Adipose tissue (tissue), 3 donors: ENCODE results near the gene PRIM2. TPM values are rescaled to one million over a fixed set of nuclear protein-coding genes. Genes with fewer than 3 reads are reported as not detected.
"Not testable (repeated sequence)": the region's sequence is repeated elsewhere in the genome, so short reads cannot be mapped to it uniquely, and the experiment has no call there.

Source experiments
- H3K27ac ChIP-seq: one replicate; pipeline ENCODE4 v1.5.1; 2013; ENCODE audit warnings: low read depth, low read length
- WGBS, 3 donors: extraction: QIAGEN DNeasy Blood & Tissue Kit; methylation state at CpG; one replicate each; pipeline ENCODE4 v1.1.7; 2013; 5-methylcytosine and 5-hydroxymethylcytosine counted together
- polyA plus RNA-seq, 3 donors: library from polyadenylated mRNA; stranded (reverse); fragments of 200-250 nt; gene quantifications; one replicate each; pipeline ENCODE4 v1.2.3, GENCODE V29; 2013
- donor health status: healthy with polysubstance abuse.
- donor health status: Bipolar disorder and iron deficiency.
- donor health status: healthy.

Gene PRIM2
- polyA plus RNA-seq, 3 donors: 2.4 to 4.0 (median 2.9) TPM

DNA sequence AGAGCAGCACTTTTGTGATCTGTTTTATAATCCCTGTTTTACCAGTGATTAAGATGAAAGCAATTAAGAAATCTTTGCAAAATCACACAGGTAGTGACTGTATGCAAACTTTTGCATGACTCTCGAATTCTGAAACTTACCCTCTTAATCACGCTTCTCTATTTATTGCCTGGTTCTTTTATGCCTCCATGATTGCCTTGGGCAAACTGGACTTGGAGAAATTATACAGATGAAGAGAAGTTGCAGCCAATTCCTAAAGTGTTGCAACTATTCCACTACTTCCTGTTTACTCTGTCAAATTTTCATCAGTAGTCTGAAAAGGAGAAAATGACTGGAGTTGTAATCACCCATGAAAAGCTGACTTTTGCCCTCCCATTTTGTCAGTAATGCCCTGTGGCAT, 205.8 kb downstream of the PRIM2 start:
- not testable (repeated sequence) for H3K27ac ChIP-seq
- WGBS, 3 donors: 85 to 98% (median 92%) methylated on average over 2 of the region's 2 CpGs

GRCh38 chr6:57529755-57530154, 212.3 kb downstream of the PRIM2 start:
- H3K27ac ChIP-seq: not testable (repeated sequence)
- 56% methylated on average over 1 of the region's 1 CpG; no CpG with 5 or more reads in 2 of the 3 donors for WGBS, 3 donors

DNA sequence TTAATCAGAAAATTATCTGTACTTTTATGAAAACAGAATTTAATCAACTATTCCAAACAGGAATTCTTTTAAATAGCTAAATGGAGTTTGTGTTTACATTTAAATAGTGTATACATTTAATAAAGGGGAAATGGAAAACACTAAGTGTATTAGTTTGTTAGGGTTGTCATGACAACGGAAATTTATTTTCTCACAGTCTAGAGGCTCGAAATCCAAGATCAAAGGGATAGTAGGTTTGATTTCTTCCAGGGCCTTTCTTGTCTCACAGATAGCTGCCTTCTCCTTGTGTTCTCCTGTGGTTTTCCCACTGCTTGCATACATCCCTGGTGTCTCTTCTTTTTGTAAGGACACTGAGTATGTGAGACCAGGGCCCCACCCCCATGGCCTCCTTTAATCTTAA, 215.2 kb downstream of the PRIM2 start:
- H3K27ac ChIP-seq: not testable (repeated sequence)
- 87 to 92% (median 91%) methylated on average over 2 of the region's 2 CpGs for WGBS, 3 donors

GRCh38 chr6:57535121-57535520, 217.7 kb downstream of the PRIM2 start:
- 100% methylated on average over 2 of the region's 2 CpGs; no CpG with 5 or more reads in 2 of the 3 donors for WGBS, 3 donors
- H3K27ac ChIP-seq: not testable (repeated sequence)

DNA sequence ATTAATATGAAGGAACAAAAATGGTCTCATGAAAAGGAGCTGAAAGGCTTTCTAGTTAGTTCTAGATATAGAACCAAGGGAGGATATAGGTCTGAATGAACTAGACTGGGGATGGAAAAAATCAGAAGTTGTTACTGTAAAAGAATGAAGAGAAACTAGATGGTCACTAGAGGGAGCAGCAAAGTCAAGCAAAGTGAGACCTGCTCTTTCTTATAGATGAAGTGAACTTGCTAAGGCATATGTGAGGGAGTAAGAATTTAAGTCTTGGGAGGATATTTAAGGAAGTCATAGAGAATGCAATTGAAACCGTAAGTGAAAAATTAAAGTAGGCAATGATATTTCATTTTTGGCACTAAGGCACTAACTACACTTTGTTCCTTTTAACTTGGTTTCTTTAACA, 218.6 kb downstream of the PRIM2 start:
- not testable (repeated sequence) for H3K27ac ChIP-seq
- WGBS, 3 donors: 32 to 80% (median 40%) methylated on average over 1 of the region's 1 CpG

- not testable (repeated sequence) for H3K27ac ChIP-seq
- 92 to 97% (median 92%) methylated on average over 3 of the region's 3 CpGs for WGBS, 3 donors
Measured at GRCh38 chr6:57537916-57538315, 220.5 kb downstream of the PRIM2 start.

GRCh38 chr6:57551961-57552360, 234.5 kb downstream of the PRIM2 start:
- H3K27ac ChIP-seq: not testable (repeated sequence)
- WGBS, 3 donors: 90 to 97% (median 92%) methylated on average over 2 to 3 of the region's 4 CpGs

GRCh38 chr6:57557855-57558254, 240.4 kb downstream of the PRIM2 start:
- 95 to 100% (median 98%) methylated on average over 2 of the region's 2 CpGs for WGBS, 3 donors
- H3K27ac ChIP-seq: not testable (repeated sequence)

DNA sequence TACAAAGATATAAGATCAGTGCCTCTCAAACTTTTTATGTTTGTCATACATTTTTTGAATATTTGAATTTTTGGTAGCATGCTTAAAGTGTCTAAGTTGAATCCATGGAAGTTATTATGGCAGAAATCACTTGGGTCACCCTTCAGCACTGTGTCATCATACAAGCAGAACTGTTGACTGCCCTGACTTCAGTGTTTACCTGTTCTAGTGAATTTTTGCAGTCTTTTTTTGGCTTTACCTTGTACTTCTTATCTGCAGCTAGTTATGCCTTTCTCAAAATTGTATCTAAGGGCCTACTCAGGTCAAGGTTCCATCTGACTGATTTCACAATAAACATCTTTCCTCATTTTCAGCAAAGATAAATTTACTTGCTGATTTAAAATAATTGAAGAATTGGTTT, 241.7 kb downstream of the PRIM2 start:
- H3K27ac ChIP-seq: not testable (repeated sequence)

- WGBS, 3 donors: 98 to 100% (median 100%) methylated on average over 3 of the region's 3 CpGs
- H3K27ac ChIP-seq: not testable (repeated sequence)
Measured at GRCh38 chr6:57562233-57562632, 244.8 kb downstream of the PRIM2 start.

DNA sequence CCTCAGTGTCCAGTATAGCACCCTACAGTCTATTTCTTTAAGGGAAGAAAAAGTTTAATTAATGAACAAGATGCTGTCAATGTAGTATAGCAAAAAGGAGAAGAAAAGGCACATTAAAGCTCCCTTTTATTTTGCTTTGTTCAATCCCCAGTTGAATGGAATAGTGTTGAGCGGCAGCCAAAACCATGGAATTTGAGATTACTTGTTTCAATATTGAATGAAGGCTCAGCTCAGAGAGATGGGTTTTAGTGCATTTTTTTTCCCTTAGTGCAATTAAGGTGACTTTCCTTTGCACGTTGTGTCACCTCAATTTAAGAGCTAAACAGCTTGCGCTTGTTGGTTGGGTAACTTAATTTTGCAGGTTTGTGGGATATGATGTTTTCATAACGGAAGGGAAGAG, 254.7 kb downstream of the PRIM2 start:
- H3K27ac ChIP-seq: not testable (repeated sequence)
- WGBS, 3 donors: 62 to 91% (median 83%) methylated on average over 4 of the region's 4 CpGs

DNA sequence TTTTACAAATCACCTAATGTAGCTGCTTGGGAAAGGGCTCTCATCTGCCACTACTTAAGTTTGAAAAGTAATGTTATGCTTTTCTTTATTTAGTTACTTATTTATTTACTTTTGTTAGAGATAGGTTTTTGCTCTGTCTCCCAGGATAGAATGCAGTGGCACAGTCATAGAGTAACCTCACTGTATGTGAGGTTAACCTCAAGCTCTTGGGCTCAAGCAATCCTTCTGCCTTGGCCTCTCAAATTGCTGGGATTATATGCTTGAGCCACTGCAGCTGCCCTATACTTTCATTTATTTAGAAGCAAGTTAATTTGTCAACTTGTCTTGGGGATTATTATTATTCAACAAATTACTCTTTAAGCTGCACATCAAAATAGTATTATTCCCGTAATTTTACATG, 255.4 kb downstream of the PRIM2 start:
- 82 to 100% (median 90%) methylated on average over 1 of the region's 1 CpG for WGBS, 3 donors
- H3K27ac ChIP-seq: not testable (repeated sequence)

DNA sequence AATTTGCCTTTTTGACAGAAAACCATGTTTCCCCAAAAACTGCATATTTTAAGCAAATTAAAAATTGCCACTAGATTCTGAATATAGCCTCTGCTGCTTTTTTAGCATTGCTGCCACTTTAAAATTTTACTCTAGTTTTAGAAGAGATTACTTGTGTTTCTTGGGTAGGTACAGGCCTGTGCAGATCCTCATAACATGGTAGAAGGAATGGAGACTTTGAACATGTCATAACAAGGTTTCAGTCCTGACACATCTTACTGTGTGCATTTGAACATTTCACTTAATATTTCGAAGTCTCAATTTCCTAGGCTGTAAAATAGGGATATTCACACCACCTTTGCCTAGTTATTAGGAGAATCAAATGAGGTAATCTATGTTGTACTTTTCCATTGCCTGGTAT, 259.6 kb downstream of the PRIM2 start:
- 86 to 100% (median 94%) methylated on average over 1 of the region's 1 CpG for WGBS, 3 donors
- not testable (repeated sequence) for H3K27ac ChIP-seq

DNA sequence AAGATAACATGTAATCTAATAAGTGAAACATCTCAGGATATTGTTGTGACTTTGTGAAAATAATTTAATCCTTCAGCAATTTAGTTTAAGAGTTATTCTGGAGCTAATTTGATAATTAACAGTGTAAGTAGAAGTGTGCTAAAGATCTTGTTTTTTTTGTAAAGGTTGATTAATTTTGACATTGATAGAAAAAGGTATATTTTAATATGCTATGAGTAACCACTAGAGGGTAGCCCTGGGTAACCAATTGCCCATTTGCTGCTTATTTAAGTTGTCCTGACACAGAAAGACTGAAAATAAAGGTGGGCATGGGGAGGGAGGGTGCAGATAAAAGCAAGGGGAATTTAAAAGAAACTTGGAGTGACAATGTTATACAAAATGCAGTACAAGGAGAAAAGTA, 262.1 kb downstream of the PRIM2 start:
- not testable (repeated sequence) for H3K27ac ChIP-seq

GRCh38 chr6:57581586-57581985, 264.2 kb downstream of the PRIM2 start:
- 66 to 85% (median 73%) methylated on average over 3 of the region's 3 CpGs for WGBS, 3 donors
- not testable (repeated sequence) for H3K27ac ChIP-seq

GRCh38 chr6:57601105-57601504, 283.7 kb downstream of the PRIM2 start:
- WGBS, 3 donors: 69 to 90% (median 81%) methylated on average over 3 of the region's 3 CpGs

DNA sequence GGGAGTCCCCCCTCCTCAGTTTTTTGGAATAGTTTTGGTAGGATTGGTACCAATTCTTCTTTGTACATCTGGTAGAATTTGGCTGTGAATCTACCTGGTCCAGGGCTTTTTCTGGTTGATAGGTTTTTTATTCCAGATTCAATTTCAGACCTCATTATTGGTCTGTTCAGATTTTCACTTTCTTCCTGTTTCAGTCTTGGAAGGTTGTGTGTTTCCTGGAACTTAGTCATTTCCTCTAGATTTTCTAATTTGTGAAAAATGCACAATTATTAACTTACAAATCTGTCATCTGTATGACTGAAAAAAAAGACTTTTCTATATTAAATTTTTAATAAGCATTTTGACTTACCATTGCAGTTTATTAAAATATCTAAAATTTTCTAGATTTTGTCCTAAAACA, 287.9 kb downstream of the PRIM2 start:
- H3K27ac ChIP-seq: not testable (repeated sequence)

More at GRCh38 chr6:57601105-57601504, 283.7 kb downstream of the PRIM2 start:
- not testable (repeated sequence) for H3K27ac ChIP-seq

DNA sequence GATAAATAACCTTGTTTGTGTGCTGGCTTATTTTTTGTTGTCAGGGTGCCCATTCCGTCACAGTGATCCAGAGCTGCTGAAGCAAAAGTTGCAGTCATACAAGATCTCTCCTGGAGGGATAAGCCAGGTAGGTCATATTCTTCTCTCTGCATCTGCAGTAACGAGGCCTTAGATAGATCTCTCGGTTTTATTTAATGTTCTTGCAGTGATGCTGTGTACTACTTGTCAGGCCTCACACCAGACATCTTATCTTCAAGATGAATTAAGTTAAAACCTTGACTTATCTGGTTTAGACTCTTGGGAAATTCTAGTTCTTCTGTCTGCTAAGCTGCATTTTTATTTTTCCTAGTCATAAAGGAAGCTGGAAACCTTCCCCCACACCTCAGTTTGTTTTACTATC, 288.9 kb downstream of the PRIM2 start:
- 88 to 96% (median 95%) methylated on average over 3 of the region's 3 CpGs for WGBS, 3 donors
- not testable (repeated sequence) for H3K27ac ChIP-seq

DNA sequence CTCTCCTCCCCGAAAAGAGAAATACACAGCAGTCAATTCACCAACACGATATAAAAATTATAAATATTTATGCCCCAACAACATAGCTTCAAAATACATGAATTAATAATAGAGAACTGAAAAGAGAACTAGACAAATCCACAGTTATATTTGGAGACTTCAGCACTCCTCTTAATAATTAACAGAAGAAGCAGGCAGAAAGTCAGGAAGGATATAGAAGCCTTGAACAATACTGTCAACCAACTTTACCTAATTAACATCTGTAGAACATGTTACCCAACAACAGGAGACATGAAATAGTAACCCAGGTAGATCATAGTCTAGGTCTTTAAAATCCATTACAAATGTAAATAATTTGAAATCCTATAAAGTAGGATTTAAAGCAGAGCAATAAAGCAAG, 293.2 kb downstream of the PRIM2 start:
- not testable (repeated sequence) for H3K27ac ChIP-seq
- WGBS, 3 donors: 100% methylated on average over 1 of the region's 2 CpGs; no CpG with 5 or more reads in 1 of the 3 donors

DNA sequence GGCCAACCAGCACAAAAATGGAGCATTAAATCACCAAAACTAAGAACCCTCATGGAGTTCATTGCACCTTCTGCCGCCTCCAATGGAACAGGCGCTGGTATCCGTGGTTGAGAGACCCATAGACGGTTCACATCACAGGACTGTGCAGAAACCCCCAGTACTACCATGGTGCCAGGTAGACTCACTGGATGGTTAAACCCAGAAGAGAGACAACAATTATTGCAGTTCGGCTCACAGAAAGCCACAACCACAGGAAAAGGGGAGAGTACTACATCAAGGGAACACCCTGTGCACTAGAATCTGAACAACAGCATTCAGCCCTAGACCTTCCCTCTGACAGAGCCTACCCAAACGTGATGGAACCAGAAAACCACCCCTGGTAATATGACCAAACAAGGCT, 301.5 kb downstream of the PRIM2 start:
- H3K27ac ChIP-seq: not testable (repeated sequence)
- WGBS, 3 donors: 94 to 97% (median 96%) methylated on average over 6 of the region's 6 CpGs

GRCh38 chr6:57631773-57632172, 314.3 kb downstream of the PRIM2 start:
- H3K27ac ChIP-seq: not testable (repeated sequence)
- 58 to 86% (median 83%) methylated on average over 1 of the region's 1 CpG for WGBS, 3 donors
